22Rv1 (cell line): ENCODE data around the gene TMEM45B.
"Not testable (repeated sequence)": the region's sequence is repeated elsewhere in the genome, so short reads cannot be mapped to it uniquely, and the experiment has no call there.

Source experiments
- ZFX ChIP-seq: fragments of 450-650 bp; IDR thresholded peaks from 2 replicates; pipeline ENCODE4 v1.6.1; 2017; ENCODE audit warnings: antibody characterized with exemption, borderline replicate concordance
- TF ChIP-seq, protein P1 (sequence below): fragments of 450-650 bp; IDR thresholded peaks from 2 replicates; pipeline ENCODE4 v1.5.1; 2017; ENCODE audit warnings: mild to moderate bottlenecking

DNA sequence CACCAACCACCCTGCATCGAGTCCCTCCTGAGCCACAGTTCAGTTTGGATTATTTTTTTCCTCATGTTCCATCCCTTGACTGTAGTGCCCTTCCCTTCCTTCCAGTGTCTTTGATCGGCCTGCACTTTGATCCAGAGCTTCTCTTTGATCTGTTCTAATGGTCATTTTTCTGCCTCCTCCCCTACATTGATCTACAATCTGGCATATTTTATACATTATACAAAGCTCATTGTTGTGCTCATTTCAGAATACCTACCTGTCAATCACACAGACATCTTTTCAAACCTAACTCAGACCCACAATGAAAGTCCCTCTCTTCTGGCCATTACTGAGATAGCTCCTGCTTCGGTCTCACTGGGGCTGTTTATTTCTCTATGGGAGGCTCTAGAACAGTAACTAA is 8.2 kb downstream of the TMEM45B start:
- TF ChIP-seq, protein P1, sequence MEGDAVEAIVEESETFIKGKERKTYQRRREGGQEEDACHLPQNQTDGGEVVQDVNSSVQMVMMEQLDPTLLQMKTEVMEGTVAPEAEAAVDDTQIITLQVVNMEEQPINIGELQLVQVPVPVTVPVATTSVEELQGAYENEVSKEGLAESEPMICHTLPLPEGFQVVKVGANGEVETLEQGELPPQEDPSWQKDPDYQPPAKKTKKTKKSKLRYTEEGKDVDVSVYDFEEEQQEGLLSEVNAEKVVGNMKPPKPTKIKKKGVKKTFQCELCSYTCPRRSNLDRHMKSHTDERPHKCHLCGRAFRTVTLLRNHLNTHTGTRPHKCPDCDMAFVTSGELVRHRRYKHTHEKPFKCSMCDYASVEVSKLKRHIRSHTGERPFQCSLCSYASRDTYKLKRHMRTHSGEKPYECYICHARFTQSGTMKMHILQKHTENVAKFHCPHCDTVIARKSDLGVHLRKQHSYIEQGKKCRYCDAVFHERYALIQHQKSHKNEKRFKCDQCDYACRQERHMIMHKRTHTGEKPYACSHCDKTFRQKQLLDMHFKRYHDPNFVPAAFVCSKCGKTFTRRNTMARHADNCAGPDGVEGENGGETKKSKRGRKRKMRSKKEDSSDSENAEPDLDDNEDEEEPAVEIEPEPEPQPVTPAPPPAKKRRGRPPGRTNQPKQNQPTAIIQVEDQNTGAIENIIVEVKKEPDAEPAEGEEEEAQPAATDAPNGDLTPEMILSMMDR, result not testable (repeated sequence)
- TF ChIP-seq ZFX, result not testable (repeated sequence)
